Neural cell (in vitro differentiated cells): ENCODE results near the gene TNS1. TPM values are rescaled to one million over a fixed set of nuclear protein-coding genes. Genes with fewer than 3 reads are reported as not detected.

ENCODE experiments used
- H2AFZ ChIP-seq: fragments of 200-600, 300-800 bp; sonication (generic), shearing (Covaris generic); 2 replicates; pipeline ENCODE4 v1.6.0; 2014; ENCODE audit warnings: low read depth, mild to moderate bottlenecking, antibody characterized with exemption, low read length, moderate library complexity
- H3F3A ChIP-seq: fragments of 200-600 bp; shearing (Covaris generic); 2 replicates; pipeline ENCODE4 v1.6.1; 2016; ENCODE audit warnings: mild to moderate bottlenecking, moderate library complexity, mixed read lengths, antibody characterized with exemption, low read length; ENCODE audit not compliant: insufficient read depth, poor library complexity, severe bottlenecking
- H3K27ac ChIP-seq: fragments of 200-600, 300-800 bp; sonication (generic), shearing (Covaris generic); 2 replicates; pipeline ENCODE4 v1.5.1; 2014; ENCODE audit warnings: mild to moderate bottlenecking, low read length, moderate library complexity
- H3K27me3 ChIP-seq: fragments of 300-800, 200-600 bp; sonication (generic), shearing (Covaris generic); 2 replicates; pipeline ENCODE4 v1.6.0; 2014; ENCODE audit warnings: mild to moderate bottlenecking, low read depth, low read length, moderate library complexity; ENCODE audit not compliant: insufficient read depth
- H3K36me3 ChIP-seq: fragments of 300-800, 200-600 bp; sonication (generic), shearing (Covaris generic); 2 replicates; pipeline ENCODE4 v1.5.1; 2014; ENCODE audit warnings: mild to moderate bottlenecking, antibody characterized with exemption, low read length, moderate library complexity; ENCODE audit not compliant: insufficient read depth
- H3K4me2 ChIP-seq: fragments of 300-800, 200-600 bp; sonication (generic), shearing (Covaris generic); 2 replicates; pipeline ENCODE4 v1.6.0; 2014; ENCODE audit warnings: mild to moderate bottlenecking, low read length
- H3K4me3 ChIP-seq: fragments of 300-800, 200-600 bp; sonication (generic), shearing (Covaris generic); 2 replicates; pipeline ENCODE4 v1.5.1; 2014; ENCODE audit warnings: mild to moderate bottlenecking, low read length, moderate library complexity
- H3K79me2 ChIP-seq: fragments of 200-600 bp; shearing (Covaris generic); replicated peaks from 2 replicates; pipeline ENCODE4 v1.6.0; 2014; ENCODE audit warnings: mild to moderate bottlenecking, low read length, moderate library complexity; ENCODE audit not compliant: insufficient read depth
- H3K9ac ChIP-seq: fragments of 300-800, 200-600 bp; sonication (generic), shearing (Covaris generic); 2 replicates; pipeline ENCODE4 v1.6.1; 2016; ENCODE audit warnings: mild to moderate bottlenecking, low read length, mixed read lengths
- H3K9me2 ChIP-seq: fragments of 200-600 bp; shearing (Covaris generic); 2 replicates; pipeline ENCODE4 v1.6.1; 2016; ENCODE audit warnings: mild to moderate bottlenecking, low read length, mixed read lengths; ENCODE audit not compliant: insufficient read depth
- H3K9me3 ChIP-seq: fragments of 200-600, 300-800 bp; sonication (generic), shearing (Covaris generic); 2 replicates; pipeline ENCODE4 v1.6.1; 2016; ENCODE audit warnings: mild to moderate bottlenecking, mixed run types, low read length, moderate library complexity, mixed read lengths
- H4K20me1 ChIP-seq: fragments of 200-600 bp; shearing (Covaris generic); 2 replicates; pipeline ENCODE4 v1.6.1; 2016; ENCODE audit warnings: mild to moderate bottlenecking, mixed run types; ENCODE audit not compliant: insufficient read depth
- EZH2 ChIP-seq: fragments of 200-600, 300-800 bp; shearing (Covaris generic), sonication (generic); IDR thresholded peaks from 2 replicates; pipeline ENCODE4 v1.6.1; 2014; ENCODE audit warnings: antibody characterized with exemption, low read length, borderline replicate concordance, mild to moderate bottlenecking; ENCODE audit not compliant: insufficient read depth, poor library complexity, severe bottlenecking
- MXI1 ChIP-seq: fragments of 450-650 bp; conservative IDR thresholded peaks from 2 replicates; pipeline ENCODE4 v1.6.1; 2014; ENCODE audit warnings: antibody characterized with exemption, mild to moderate bottlenecking; ENCODE audit not compliant: poor library complexity, severe bottlenecking
- POLR2AphosphoS5 ChIP-seq: IDR thresholded peaks from 2 replicates; pipeline ENCODE4 v1.6.1; 2012
- RAD21 ChIP-seq: fragments of 450-650 bp; conservative IDR thresholded peaks from 2 replicates; pipeline ENCODE4 v1.6.1; 2014; ENCODE audit warnings: antibody characterized with exemption, mild to moderate bottlenecking, moderate library complexity
- SMC3 ChIP-seq: fragments of 450-650 bp; conservative IDR thresholded peaks from 2 replicates; pipeline ENCODE4 v1.6.1; 2014; ENCODE audit warnings: antibody characterized with exemption, mild to moderate bottlenecking, moderate library complexity; ENCODE audit not compliant: poor library complexity
- TAF1 ChIP-seq: IDR thresholded peaks from 2 replicates; pipeline ENCODE4 v1.6.1; 2012; ENCODE audit warnings: low read depth
- polyA plus RNA-seq: library from polyadenylated mRNA; depleted of rRNA; stranded (reverse); fragments of >200 nt; gene quantifications from 2 replicates; pipeline ENCODE4 v1.2.3, GENCODE V29; 2014
- TF ChIP-seq, protein P1 (sequence below): IDR thresholded peaks from 2 replicates; pipeline ENCODE4 v1.6.1; 2012; ENCODE audit warnings: borderline replicate concordance

The TNS1 gene
- polyA plus RNA-seq, 1 donor from 2014 or later, result 1.5 TPM

DNA sequence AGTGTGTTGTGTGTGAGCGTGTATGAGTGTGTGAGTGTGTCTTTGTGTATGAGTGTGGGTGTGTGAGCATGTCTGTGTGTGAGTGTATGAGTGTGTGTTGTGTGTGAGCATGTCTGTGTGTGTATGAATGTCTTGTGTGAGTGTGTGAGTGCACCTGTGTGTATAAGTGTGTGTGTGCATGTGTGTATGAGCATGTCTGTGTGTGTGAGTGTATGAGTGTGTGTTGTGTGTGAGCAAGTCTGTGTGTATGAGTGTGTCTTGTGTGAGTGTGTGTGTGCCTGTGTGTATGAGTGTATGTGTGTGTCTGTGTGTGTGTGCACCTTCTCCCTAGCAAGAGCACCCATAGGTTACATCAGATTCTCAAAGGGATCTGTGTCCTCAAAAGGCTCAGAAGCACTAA lies 28.5 kb upstream of the TNS1 start:
- Histone ChIP-seq H3K4me3 (no peak overlapping the region), H4K20me1 (no peaks in the 10 kb centered on the region), H3K27me3 (peaks cover 19% of the 10 kb centered on the region), H3K9me3 (no peaks in the 10 kb centered on the region), H3K36me3 (no peaks in the 10 kb centered on the region), H3K9ac (no peak overlapping the region), H3K27ac (no peak overlapping the region), H2AFZ (no peak overlapping the region), H3K9me2 (no peaks in the 10 kb centered on the region), H3K79me2 (no peaks in the 10 kb centered on the region), H3K4me2 (no peak overlapping the region), H3F3A (no peaks in the 10 kb centered on the region)
- no peak for TF ChIP-seq RAD21
- TF ChIP-seq EZH2, result no peak
- TF ChIP-seq POLR2AphosphoS5, result no peak
- TF ChIP-seq TAF1, result no peak
- TF ChIP-seq MXI1, result no peak
- no peak for TF ChIP-seq SMC3
- TF ChIP-seq, protein P1, sequence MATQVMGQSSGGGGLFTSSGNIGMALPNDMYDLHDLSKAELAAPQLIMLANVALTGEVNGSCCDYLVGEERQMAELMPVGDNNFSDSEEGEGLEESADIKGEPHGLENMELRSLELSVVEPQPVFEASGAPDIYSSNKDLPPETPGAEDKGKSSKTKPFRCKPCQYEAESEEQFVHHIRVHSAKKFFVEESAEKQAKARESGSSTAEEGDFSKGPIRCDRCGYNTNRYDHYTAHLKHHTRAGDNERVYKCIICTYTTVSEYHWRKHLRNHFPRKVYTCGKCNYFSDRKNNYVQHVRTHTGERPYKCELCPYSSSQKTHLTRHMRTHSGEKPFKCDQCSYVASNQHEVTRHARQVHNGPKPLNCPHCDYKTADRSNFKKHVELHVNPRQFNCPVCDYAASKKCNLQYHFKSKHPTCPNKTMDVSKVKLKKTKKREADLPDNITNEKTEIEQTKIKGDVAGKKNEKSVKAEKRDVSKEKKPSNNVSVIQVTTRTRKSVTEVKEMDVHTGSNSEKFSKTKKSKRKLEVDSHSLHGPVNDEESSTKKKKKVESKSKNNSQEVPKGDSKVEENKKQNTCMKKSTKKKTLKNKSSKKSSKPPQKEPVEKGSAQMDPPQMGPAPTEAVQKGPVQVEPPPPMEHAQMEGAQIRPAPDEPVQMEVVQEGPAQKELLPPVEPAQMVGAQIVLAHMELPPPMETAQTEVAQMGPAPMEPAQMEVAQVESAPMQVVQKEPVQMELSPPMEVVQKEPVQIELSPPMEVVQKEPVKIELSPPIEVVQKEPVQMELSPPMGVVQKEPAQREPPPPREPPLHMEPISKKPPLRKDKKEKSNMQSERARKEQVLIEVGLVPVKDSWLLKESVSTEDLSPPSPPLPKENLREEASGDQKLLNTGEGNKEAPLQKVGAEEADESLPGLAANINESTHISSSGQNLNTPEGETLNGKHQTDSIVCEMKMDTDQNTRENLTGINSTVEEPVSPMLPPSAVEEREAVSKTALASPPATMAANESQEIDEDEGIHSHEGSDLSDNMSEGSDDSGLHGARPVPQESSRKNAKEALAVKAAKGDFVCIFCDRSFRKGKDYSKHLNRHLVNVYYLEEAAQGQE, result no peak

DNA sequence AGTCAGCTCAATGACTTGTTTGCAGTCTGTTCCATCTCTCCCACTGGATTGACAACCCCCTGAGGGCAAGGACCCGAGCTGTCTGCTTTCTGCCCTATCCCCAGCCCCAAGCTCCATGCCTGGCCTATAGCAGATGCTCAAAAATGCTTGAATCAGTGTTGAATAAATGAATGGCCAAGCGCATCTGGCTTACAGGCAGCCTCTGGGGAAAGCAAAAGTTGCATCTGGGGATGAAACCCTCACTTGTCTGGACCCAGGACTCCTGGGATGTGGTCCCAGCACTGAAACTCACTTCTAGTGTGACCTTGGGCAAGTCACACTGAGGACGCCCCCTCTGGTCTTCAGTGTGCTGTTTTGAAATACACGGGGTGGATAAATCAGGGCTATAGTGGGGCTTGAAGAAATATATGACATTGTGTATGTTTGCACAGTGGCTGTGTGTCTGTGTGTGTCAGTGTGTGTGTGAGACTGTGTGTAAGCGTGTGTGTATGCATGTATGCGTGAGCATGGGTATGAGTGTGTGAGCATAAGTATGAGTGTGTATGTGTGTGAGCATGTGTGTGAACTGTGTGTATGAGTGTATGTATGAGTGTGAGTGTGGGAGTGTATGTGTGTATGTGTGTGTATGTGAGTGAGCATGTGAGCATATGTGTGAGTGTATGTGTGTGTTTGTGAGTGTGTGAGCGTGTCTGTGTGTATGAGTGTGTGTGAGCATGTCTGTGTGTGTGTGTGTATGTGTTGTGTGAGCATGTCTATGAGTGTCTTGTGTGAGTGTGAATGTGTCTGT lies 27.8 kb upstream of the TNS1 start:
- Histone ChIP-seq H3K9me2 (no peaks in the 10 kb centered on the region), H3K4me2 (no peak overlapping the region), H3F3A (no peaks in the 10 kb centered on the region), H3K27ac (no peak overlapping the region), H3K4me3 (no peak overlapping the region), H4K20me1 (no peaks in the 10 kb centered on the region), H3K27me3 (peaks cover 19% of the 10 kb centered on the region), H3K9me3 (no peaks in the 10 kb centered on the region), H2AFZ (no peak overlapping the region), H3K79me2 (no peaks in the 10 kb centered on the region), H3K36me3 (no peaks in the 10 kb centered on the region), H3K9ac (no peak overlapping the region)
- TF ChIP-seq MXI1, result no peak
- TF ChIP-seq, protein P1, result no peak
